Gastrocnemius medialis (tissue), 4 donors: Measurements from ENCODE around the gene MAG.

Source experiments
- CTCF ChIP-seq, 5 experiments: fragments of 450-650 bp in 3 of 5; fragments of 200-600 bp in 2 of 5; sonication (generic) in 2 of 5; IDR thresholded peaks in 4 of 5; conservative IDR thresholded peaks in 1 of 5; 1 replicate in 4 of 5; 2 replicates in 1 of 5; pipeline ENCODE4 v1.5.1; 2016 to 2019; ENCODE audit warnings: antibody characterized with exemption in 5 of 5, mild to moderate bottlenecking in 3 of 5, moderate library complexity in 3 of 5
- POLR2A ChIP-seq, 2 donors: fragments of 450-650 bp; IDR thresholded peaks; one replicate each; pipeline ENCODE4 v1.6.1; 2017; ENCODE audit warnings: antibody characterized with exemption in 2 of 2, mild to moderate bottlenecking in 2 of 2, moderate library complexity in 2 of 2

GRCh38 chr19:35363001-35363590 is 71.1 kb downstream of the MAG start:
- no peak for TF ChIP-seq CTCF (IDR thresholded peaks at IDR 0.05 in 4 of 5, conservative IDR thresholded peaks at IDR 0.05 in 1 of 5)
- no peak for TF ChIP-seq POLR2A (IDR thresholded peaks at IDR 0.05)
